Measurements from ENCODE around the gene PHC2. TPM values are rescaled to one million over a fixed set of nuclear protein-coding genes. Genes with fewer than 3 reads are reported as not detected.

PHC2 gene
- total and polyA plus RNA-seq, 2 of the 13 experiments (the other 11 are each of a cell fraction or from before 2014, with no cell fraction given) = 52.5 to 84.9 TPM

DNA sequence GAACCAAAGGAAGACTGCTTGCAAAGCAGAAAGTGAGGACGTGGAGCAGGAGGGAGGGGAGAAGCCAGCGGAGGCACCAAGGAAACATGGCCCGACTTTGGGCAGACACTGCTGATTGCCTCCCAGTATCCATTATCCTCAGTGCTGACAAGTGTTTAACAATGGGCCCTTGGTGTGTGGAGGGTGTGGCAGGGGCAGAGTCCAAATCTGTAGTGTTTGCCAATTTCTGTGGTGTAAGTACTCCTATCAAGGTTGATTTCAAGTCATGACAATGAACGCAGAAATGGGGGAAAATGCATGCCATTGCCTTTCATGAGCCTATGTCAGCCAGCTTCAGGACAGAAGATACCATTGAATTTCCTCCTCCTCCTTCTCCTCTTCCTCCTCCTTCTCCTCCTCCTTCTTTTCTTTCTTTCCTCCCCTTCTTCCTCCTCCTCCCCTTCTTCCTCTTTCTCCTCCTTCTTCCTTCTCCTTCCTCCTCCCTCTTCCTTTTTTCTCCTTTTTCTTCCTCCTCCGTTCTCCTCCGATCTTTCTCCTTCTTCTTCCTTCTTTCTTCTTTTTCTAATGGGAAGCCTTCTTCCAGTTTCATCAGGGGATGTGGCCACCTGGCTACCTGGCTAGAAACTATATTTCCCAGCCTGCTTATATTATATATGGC lies 10.3 kb upstream of the PHC2 start (continued):
- TF ChIP-seq SOX13 (IDR thresholded peaks at IDR 0.05) (no peak), SOX13 (CRISPR knock-in tag; conservative IDR thresholded peaks at IDR 0.05 in 1 of 2, IDR thresholded peaks at IDR 0.05 in 1 of 2) (peak in 1 of 2 experiments; percentile 68; a peak in 2 of 4 replicates), BCL6 (CRISPR knock-in tag; IDR thresholded peaks at IDR 0.05) (no peak), RBAK (CRISPR knock-in tag; IDR thresholded peaks at IDR 0.05) (no peak), HNF4A (CRISPR knock-in tag; IDR thresholded peaks at IDR 0.05) (peak; percentile 53; the same call in 1 of the 2 replicates), HNF1B (CRISPR knock-in tag; IDR thresholded peaks at IDR 0.05) (no peak), CREB3 (CRISPR knock-in tag; IDR thresholded peaks at IDR 0.05) (no peak), ZFP37 (CRISPR knock-in tag; IDR thresholded peaks at IDR 0.05; ENCODE audit: borderline replicate concordance) (no peak), HNF4G (IDR thresholded peaks at IDR 0.05; ENCODE audit: borderline replicate concordance, low read depth, low read length) (peak; percentile 39; the same call in 1 of the 2 replicates), HNF4G (CRISPR knock-in tag; IDR thresholded peaks at IDR 0.05; ENCODE audit: borderline replicate concordance, low read depth) (no peak), ZNF274 (CRISPR knock-in tag; IDR thresholded peaks at IDR 0.05) (no peak), SKI (IDR thresholded peaks at IDR 0.05; ENCODE audit: partially characterized antibody) (no peak), SOX5 (CRISPR knock-in tag; IDR thresholded peaks at IDR 0.05; ENCODE audit: borderline replicate concordance) (peak; percentile 46; the same call in 1 of the 2 replicates), ZNF674 (CRISPR knock-in tag; IDR thresholded peaks at IDR 0.05; ENCODE audit: low read depth) (no peak), ZNF724P (CRISPR knock-in tag; IDR thresholded peaks at IDR 0.05; ENCODE audit: borderline replicate concordance) (no peak), SOX6 (IDR thresholded peaks at IDR 0.05) (no peak), SOX6 (CRISPR knock-in tag; IDR thresholded peaks at IDR 0.05) (peak; percentile 43; the same call in 1 of the 2 replicates), ZNF891 (CRISPR knock-in tag; IDR thresholded peaks at IDR 0.05) (no peak), TCF12 (IDR thresholded peaks at IDR 0.05) (no peak), TCF12 (CRISPR knock-in tag; IDR thresholded peaks at IDR 0.05) (no peak), ZNF543 (CRISPR knock-in tag; IDR thresholded peaks at IDR 0.05) (no peak), ZFYVE20 (CRISPR knock-in tag; IDR thresholded peaks at IDR 0.05; ENCODE audit: borderline replicate concordance, low read depth) (no peak), ZNF75D (CRISPR knock-in tag; IDR thresholded peaks at IDR 0.05; ENCODE audit: borderline replicate concordance) (no peak), ZNF782 (CRISPR knock-in tag; IDR thresholded peaks at IDR 0.05; ENCODE audit: borderline replicate concordance) (no peak), ZNF205 (CRISPR knock-in tag; IDR thresholded peaks at IDR 0.05) (no peak), RAD51 (IDR thresholded peaks at IDR 0.05; ENCODE audit: borderline replicate concordance) (no peak), ZNF225 (CRISPR knock-in tag; IDR thresholded peaks at IDR 0.05) (no peak), ZNF644 (CRISPR knock-in tag; IDR thresholded peaks at IDR 0.05; ENCODE audit: low read depth) (peak; percentile 57; the same call in 1 of the 2 replicates), SP4 (CRISPR knock-in tag; IDR thresholded peaks at IDR 0.05) (no peak), CCAR2 (optimal IDR thresholded peaks at IDR 0.05; ENCODE audit: low read depth, low read length) (no peak)

All from HepG2 (cell line).